GM10266 (cell line): Measurements from ENCODE around the gene KLHL35.
A peak's percentile ranks its signal among the peaks of the same experiment; 100 is the strongest.

Experiments
- DNase-seq: peaks from one replicate; pipeline ENCODE4 v3.0.0; 2012; ENCODE audit errors: extremely low spot score
- TF ChIP-seq, protein P1 (sequence below): IDR thresholded peaks from 2 replicates; pipeline ENCODE4 v1.5.1; 2012; ENCODE audit warnings: mild to moderate bottlenecking, low read depth; ENCODE audit not compliant: control insufficient read depth, insufficient read depth; ENCODE audit errors: missing control alignments

KLHL35 gene

DNA sequence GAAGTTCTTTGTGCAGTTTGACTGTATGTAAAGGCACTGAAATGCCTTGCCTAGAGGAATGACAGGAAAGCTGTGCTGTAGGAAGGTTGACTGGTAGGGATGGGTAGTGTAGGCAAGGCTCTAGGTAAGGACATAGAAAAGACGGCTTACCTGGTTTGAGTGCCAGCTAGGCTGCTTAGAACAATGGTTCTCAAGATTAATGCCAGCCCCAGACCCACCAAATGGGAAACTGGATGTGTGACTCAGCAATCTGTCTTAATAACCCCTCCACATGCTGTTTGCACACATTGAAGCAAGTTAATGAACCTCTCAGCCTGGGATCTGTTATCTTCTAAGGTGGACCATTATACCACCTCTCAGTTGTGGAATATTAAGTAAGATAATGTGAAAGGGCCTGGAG lies 30.0 kb downstream of the KLHL35 start:
- DNase-seq = no peak
- TF ChIP-seq, protein P1, sequence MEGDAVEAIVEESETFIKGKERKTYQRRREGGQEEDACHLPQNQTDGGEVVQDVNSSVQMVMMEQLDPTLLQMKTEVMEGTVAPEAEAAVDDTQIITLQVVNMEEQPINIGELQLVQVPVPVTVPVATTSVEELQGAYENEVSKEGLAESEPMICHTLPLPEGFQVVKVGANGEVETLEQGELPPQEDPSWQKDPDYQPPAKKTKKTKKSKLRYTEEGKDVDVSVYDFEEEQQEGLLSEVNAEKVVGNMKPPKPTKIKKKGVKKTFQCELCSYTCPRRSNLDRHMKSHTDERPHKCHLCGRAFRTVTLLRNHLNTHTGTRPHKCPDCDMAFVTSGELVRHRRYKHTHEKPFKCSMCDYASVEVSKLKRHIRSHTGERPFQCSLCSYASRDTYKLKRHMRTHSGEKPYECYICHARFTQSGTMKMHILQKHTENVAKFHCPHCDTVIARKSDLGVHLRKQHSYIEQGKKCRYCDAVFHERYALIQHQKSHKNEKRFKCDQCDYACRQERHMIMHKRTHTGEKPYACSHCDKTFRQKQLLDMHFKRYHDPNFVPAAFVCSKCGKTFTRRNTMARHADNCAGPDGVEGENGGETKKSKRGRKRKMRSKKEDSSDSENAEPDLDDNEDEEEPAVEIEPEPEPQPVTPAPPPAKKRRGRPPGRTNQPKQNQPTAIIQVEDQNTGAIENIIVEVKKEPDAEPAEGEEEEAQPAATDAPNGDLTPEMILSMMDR = no peak

DNA sequence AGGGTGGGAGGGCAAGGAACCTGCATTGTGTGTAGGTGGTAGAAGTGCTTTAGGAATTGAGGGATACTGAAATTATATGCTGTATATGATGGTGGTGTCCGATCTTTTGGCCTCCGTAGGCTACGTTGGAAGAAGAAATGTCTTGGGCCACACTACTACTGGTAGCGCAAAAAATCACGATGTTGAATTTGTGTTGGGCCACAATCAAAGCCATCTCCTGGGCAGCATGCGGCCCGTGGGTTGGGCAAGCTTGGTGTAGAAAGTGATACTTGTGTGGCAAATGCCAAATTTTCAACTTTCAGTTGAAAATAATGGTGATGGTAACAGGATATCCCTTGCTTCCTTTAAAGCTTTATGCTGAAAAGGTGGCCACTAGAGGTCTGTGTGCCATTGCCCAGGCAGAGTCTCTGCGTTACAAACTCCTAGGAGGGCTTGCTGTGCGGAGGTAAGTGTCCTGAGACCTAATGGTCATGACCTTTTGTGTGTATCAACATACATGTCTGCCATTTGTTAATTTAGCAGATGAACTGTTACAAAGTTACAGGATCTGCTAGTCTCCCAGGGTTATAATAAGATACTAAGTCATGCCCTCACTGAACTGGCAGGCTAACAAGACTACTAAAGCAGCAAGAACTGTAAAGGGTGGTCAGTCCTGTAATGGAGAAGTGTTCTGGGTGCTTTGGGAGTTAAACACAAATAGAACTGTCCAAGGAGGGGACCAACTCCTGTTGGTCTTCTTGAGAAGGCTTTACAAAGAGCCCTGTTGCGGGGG lies 30.8 kb downstream of the KLHL35 start:
- no peak for DNase-seq
- TF ChIP-seq, protein P1 = no peak

DNA sequence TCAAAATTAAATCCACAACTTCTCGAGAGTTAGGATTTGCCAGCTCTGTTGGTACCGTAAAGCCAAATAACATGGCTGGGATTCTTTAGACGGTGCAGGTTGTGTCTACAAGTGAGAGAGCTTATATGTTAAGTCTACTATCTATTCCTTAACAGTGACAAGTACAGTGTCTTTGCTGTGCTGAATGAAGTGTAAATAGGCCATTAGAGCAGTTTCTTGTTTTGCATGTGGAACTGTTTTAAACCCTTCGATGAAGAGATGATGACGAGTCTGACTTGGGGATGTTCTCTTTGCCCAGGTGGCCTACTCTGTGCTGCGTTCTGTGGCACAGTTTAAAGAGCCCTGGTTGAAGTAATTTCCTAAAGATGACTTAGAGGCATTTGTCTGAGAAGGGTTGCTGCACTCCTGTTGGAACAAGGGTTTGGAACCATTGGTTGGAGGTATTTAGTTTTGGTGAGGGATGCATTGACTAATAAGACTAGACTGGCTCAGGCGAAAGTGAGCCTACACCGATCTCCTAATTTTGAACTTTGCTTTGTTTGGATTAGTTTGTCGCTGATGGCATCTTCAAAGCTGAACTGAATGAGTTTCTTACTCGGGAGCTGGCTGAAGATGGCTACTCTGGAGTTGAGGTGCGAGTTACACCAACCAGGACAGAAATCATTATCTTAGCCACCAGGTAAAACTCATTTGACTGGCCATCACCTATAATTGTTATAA lies 32.7 kb downstream of the KLHL35 start:
- no peak for DNase-seq
- TF ChIP-seq, protein P1 = no peak

DNA sequence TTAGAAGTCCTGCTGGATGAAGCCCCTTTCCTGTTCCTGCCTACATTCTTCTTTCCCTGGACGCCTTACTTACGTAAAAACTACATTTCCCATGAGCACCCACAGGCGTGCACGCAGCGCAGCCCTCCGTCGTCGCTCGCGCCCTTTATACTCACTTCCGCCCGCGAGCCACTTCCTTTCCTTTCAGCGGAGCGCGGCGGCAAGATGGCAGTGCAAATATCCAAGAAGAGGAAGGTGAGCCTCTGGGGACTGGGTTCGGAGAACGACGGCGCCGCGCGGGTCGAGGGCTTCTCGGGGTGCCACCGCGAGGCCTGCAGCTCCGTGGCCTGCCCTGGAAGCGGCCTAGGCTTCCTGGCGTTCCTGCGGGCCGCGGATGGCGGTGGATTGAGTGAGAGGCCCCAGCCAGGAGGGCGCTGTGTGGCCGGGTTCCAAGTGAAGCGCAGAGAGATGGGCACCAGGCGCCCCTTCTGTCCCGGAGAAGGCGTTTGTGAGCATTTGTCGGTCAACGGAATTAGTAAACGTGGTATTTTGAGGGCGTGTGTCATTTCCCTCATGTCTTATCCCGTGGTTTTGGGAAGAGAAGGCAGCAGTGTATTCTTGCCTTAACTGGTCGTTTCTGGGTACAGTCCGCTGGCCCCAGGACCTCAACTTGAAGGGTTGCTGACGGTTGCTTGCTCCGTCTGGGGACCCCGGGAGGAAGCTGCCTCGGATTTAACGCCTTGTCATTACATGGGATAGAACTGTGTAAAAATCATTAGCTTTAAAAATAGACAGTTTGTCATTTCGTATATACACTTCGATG lies 33.5 kb downstream of the KLHL35 start, which contains the start of gene RPS3:
Gene RPS3 (plus strand): TSS at position 175 of the 802 bp plus-strand sequence. CDS start 30 bp downstream, at position 205.
- TF ChIP-seq, protein P1 = peak; percentile 31
- DNase-seq = peak; percentile 92

DNA sequence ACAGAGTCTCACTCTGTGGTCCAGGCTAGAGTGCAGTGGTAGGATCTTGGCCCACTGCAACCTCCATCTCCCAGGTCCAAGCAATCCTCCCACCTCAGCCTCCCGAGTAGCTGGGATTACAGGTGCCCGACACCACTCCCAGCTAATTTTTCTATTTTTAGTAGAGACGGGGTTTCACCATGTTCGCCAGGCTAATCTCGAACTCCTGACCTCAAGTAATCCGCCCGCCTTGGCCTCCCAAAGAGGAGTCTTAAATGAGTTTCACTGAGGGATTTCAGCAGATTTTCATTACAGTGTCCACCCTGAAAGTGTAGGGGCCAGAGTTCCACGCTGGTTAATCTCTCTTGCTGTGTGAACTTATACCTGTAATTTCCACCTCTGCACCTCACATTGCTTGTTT lies 34.1 kb downstream of the KLHL35 start:
- no peak for DNase-seq
- TF ChIP-seq, protein P1 = no peak

DNA sequence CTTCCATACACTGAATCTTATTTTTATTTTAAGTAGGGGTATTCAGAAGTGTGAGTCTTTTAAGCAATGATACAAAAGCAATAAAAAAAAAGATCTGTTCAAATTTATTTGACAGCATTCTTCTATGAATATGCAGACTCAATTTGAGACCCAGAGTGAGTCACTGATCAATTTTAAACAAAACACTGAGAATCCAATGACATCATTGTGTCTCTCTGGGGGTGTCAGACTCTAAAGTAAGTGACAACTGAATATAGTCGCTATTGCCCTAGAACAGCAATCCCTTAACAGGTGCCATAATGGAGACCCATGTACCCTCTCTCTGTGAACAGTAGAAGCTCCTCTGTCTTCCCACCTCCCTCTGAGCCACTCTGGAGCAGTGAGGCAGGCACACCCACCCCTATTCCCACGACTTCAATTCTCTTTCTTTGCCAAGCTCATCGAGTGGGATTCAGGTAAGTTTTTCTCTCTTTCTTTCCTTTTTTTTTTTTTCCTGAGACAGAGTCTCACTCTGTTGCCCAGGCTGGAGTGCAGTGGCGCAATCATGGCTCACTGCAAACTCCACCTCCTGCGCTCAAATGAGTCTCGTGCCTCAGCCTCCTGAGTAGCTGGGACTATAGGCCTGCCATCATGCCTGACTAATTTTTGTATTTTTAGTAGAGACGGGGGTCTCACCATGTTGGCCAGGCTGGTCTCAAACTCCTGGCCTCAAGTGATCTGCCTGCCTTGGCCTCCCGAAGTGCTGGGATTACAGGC lies 38.7 kb downstream of the KLHL35 start:
- TF ChIP-seq, protein P1 = no peak
- DNase-seq = no peak
